CD4-positive, alpha-beta T cell (primary cell): Measurements from ENCODE around the gene NOP16. TPM values are rescaled to one million over a fixed set of nuclear protein-coding genes. Genes with fewer than 3 reads are reported as not detected.
A peak's percentile ranks its signal among the peaks of the same experiment; 100 is the strongest.

Experiments used
- ATAC-seq: fragments of 200-7000 bp; cut with Tn5 transposase; one replicate; pipeline ENCODE4 v1.10.0; 2022; ENCODE audit warnings: mild to moderate bottlenecking; ENCODE audit not compliant: poor library complexity
- CTCF ChIA-PET: fragments of 350-600 bp; sonication (Branson Sonifier 250); formaldehyde crosslinking; loops from one replicate; lab custom pipeline; 2021; ENCODE audit warnings: antibody characterized with exemption, inconsistent platforms; lab: Charles Lee
- POLR2A ChIA-PET: fragments of 350-600 bp; sonication (Branson Sonifier 250); formaldehyde crosslinking; loops from one replicate; lab custom pipeline; 2021; ENCODE audit warnings: antibody characterized with exemption, inconsistent platforms; lab: Charles Lee
- DNase-seq, 14 experiments: peaks; one replicate each; pipeline ENCODE4 v3.0.0-alpha.2; 2013 to 2020; ENCODE audit warnings: mixed read lengths in 2 of 14
- H3K27ac ChIP-seq, 2 donors: one replicate each; pipeline versions ENCODE4 v1.5.1 to v1.7.0; 2013; ENCODE audit warnings: low read length in 2 of 2, low read depth in 1 of 2, mild to moderate bottlenecking in 1 of 2
- H3K27me3 ChIP-seq, 2 experiments: 1 replicate in 1 of 2; 2 replicates in 1 of 2; pipeline versions ENCODE4 v1.6.1 to v1.7.0; 2013; ENCODE audit warnings: low read length in 2 of 2, control low read depth in 1 of 2, mild to moderate bottlenecking in 1 of 2, moderate library complexity in 1 of 2; ENCODE audit not compliant: insufficient read depth in 2 of 2, control insufficient read depth in 1 of 2
- H3K36me3 ChIP-seq: one replicate; pipeline ENCODE4 v1.6.1; 2013; ENCODE audit warnings: low read length, control low read depth; ENCODE audit not compliant: insufficient read depth
- H3K4me1 ChIP-seq: one replicate; pipeline ENCODE4 v1.6.1; 2013; ENCODE audit warnings: low read length, control low read depth; ENCODE audit not compliant: insufficient read depth
- H3K4me3 ChIP-seq: one replicate; pipeline ENCODE4 v1.5.1; 2013; ENCODE audit warnings: mild to moderate bottlenecking, low read length, moderate library complexity
- H3K9me3 ChIP-seq, 2 experiments: 1 replicate in 1 of 2; 2 replicates in 1 of 2; pipeline versions ENCODE4 v1.6.1 to v1.7.0; 2013; ENCODE audit warnings: low read length in 2 of 2, mild to moderate bottlenecking in 2 of 2, control low read depth in 1 of 2, moderate library complexity in 1 of 2; ENCODE audit not compliant: control insufficient read depth in 1 of 2, insufficient read depth in 1 of 2
- H3K27ac Mint-ChIP-seq: one replicate; pipeline ENCODE4 v1.8.0; 2020; ENCODE audit warnings: mixed read lengths
- H3K27me3 Mint-ChIP-seq: one replicate; pipeline ENCODE4 v1.8.0; 2021; ENCODE audit warnings: mixed read lengths
- H3K36me3 Mint-ChIP-seq: one replicate; pipeline ENCODE4 v1.8.0; 2021; ENCODE audit warnings: low read depth, mixed read lengths
- H3K4me1 Mint-ChIP-seq: one replicate; pipeline ENCODE4 v1.8.0; 2021; ENCODE audit warnings: low read depth, mixed read lengths
- H3K4me3 Mint-ChIP-seq: one replicate; pipeline ENCODE4 v1.8.0; 2020; ENCODE audit warnings: mild to moderate bottlenecking, mixed read lengths
- H3K9me3 Mint-ChIP-seq: one replicate; pipeline ENCODE4 v1.8.0; 2020; ENCODE audit warnings: mixed read lengths
- CTCF ChIP-seq: fragments of 200-600 bp; IDR thresholded peaks from one replicate; pipeline ENCODE4 v1.8.0; 2022; ENCODE audit warnings: antibody characterized with exemption, mild to moderate bottlenecking
- intact Hi-C, 2 experiments: fragments of 100-400 bp; cut with DNase I in 1 of 2; cut with micrococcal nuclease in 1 of 2; formaldehyde crosslinking; loops; one replicate each; pipeline versions ENCODE4 v1.15.1 to v1.9.0; 2023 to 2025; cut with DNase I, micrococcal nuclease
- total RNA-seq, 174 experiments: library from RNA in 2 of 174; stranded (reverse) in 2 of 174; gene quantifications; one replicate each; pipeline ENCODE4 v1.2.3 and lab custom pipeline; 2021 to 2026

The NOP16 gene
- total RNA-seq, 2 experiments from 2014 or later: 12.0 to 14.5 TPM

- Mint-ChIP-seq H3K36me3 (peaks cover 98% of the 10 kb centered on the region), H3K4me3 (no peak overlapping the region), H3K27ac (peak overlapping the region; percentile 14), H3K4me1 (peaks cover 21% of the 10 kb centered on the region), H3K27me3 (no peaks in the 10 kb centered on the region), H3K9me3 (no peaks in the 10 kb centered on the region)
- ChIA-PET CTCF (no interaction called here), POLR2A (no interaction called here)
- ATAC-seq: no peak
- Histone ChIP-seq H3K4me1 (peaks cover 3% of the 10 kb centered on the region), H3K4me3 (no peak overlapping the region), H3K36me3 (peaks cover 98% of the 10 kb centered on the region), H3K27me3 (no peaks in the 10 kb centered on the region), H3K27ac (no peak overlapping the region), H3K9me3 (no peaks in the 10 kb centered on the region)
- intact Hi-C loops: no loop called here
- DNase-seq: no peak
- no peak for TF ChIP-seq CTCF
Measured at GRCh38 chr5:176350416-176350815, 38.0 kb downstream of the NOP16 start.

DNA sequence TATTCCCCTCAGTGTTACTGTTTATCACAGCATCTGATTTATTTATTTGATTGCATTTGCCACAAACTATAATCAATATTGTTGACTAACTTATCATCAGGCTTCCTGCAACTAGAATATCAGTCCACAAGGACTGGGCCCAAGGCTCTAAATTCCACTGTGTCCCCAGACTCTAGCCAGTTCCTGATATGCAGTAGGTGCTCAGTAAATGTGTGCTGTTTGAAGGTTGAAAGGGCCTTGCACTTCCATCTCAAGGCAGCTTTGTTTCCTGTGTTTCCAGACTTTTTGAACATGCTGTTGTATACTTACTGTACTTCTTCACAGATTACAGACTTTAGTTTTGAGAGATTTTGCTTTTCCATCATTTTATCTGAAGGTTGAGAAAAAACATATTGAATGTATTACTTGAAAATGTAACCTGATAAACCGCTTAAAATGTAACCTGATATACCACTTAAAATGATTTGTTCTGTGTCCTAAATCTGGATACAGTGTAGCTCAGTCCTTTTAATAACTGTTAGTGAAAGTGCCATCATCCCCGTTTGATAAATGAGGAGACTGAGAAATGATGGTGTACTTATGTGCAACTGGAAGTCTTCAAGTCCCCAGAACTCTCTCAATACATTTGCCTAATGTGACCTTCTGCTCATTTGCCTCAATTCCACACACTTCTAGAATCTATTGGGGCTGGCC lies 45.5 kb downstream of the NOP16 start:
- ChIA-PET CTCF (no interaction called here), POLR2A (no interaction called here)
- intact Hi-C loops: no loop called here
- H3K36me3 ChIP-seq: peaks cover 39% of the 10 kb centered on the region
- H3K4me1 Mint-ChIP-seq: no peaks in the 10 kb centered on the region
- no peak overlapping the region for H3K4me3 ChIP-seq
- no peaks in the 10 kb centered on the region for H3K27me3 Mint-ChIP-seq
- no peak for TF ChIP-seq CTCF
- H3K9me3 Mint-ChIP-seq: no peaks in the 10 kb centered on the region
- no peak for DNase-seq
- no peak for ATAC-seq
- H3K36me3 Mint-ChIP-seq: peaks cover 64% of the 10 kb centered on the region
- peak overlapping the region; percentile 57 for H3K27ac Mint-ChIP-seq
- no peaks in the 10 kb centered on the region for H3K9me3 ChIP-seq
- no peak overlapping the region for H3K27ac ChIP-seq
- no peaks in the 10 kb centered on the region for H3K27me3 ChIP-seq
- no peak overlapping the region for H3K4me3 Mint-ChIP-seq
- no peaks in the 10 kb centered on the region for H3K4me1 ChIP-seq

- Mint-ChIP-seq H3K4me3 (no peak overlapping the region), H3K27ac (no peak overlapping the region), H3K36me3 (peaks cover 63% of the 10 kb centered on the region), H3K27me3 (no peaks in the 10 kb centered on the region), H3K9me3 (no peaks in the 10 kb centered on the region), H3K4me1 (no peaks in the 10 kb centered on the region)
- no peak for ATAC-seq
- H3K27ac ChIP-seq: no peak overlapping the region
- ChIA-PET CTCF (no interaction called here), POLR2A (no interaction called here)
- no peak for TF ChIP-seq CTCF
- no peaks in the 10 kb centered on the region for H3K27me3 ChIP-seq
- no peak for DNase-seq
- peaks cover 39% of the 10 kb centered on the region for H3K36me3 ChIP-seq
- intact Hi-C loops: no loop called here
- H3K4me3 ChIP-seq: no peak overlapping the region
- H3K4me1 ChIP-seq: no peaks in the 10 kb centered on the region
- no peaks in the 10 kb centered on the region for H3K9me3 ChIP-seq
Measured at GRCh38 chr5:176342158-176342483, 46.3 kb downstream of the NOP16 start.
